WERI-Rb-1 (cell line): Measurements from ENCODE around the gene ICAM3.

Experiments
- DNase-seq: peaks from one replicate; pipeline ENCODE4 v3.0.0-alpha.2; 2020
- H3K27ac ChIP-seq: fragments of 250-450 bp; sonication (Bioruptor Pico); 2 replicates; pipeline ENCODE4 v1.5.1; 2020; ENCODE audit warnings: mild to moderate bottlenecking, moderate library complexity
- H3K27me3 ChIP-seq: fragments of 250-450 bp; sonication (Bioruptor Pico); 2 replicates; pipeline ENCODE4 v1.5.1; 2021; ENCODE audit warnings: mild to moderate bottlenecking, low read depth, moderate library complexity; ENCODE audit not compliant: insufficient read depth, severe bottlenecking
- H3K36me3 ChIP-seq: fragments of 250-450 bp; sonication (Bioruptor Pico); 2 replicates; pipeline ENCODE4 v1.5.1; 2020; ENCODE audit warnings: mild to moderate bottlenecking, moderate library complexity
- H3K4me3 ChIP-seq: 2 replicates; pipeline ENCODE4 v1.5.1; 2011; ENCODE audit warnings: low read depth, mild to moderate bottlenecking, control low read depth, low read length
- H3K9me3 ChIP-seq: fragments of 250-450 bp; sonication (Bioruptor Pico); 2 replicates; pipeline ENCODE4 v1.5.1; 2021; ENCODE audit warnings: mild to moderate bottlenecking, moderate library complexity; ENCODE audit not compliant: severe bottlenecking
- CTCF ChIP-seq: IDR thresholded peaks from 2 replicates; pipeline ENCODE4 v1.5.1; 2011; ENCODE audit warnings: low read depth, mild to moderate bottlenecking, control low read depth, inconsistent platforms, low read length

The ICAM3 gene

DNA sequence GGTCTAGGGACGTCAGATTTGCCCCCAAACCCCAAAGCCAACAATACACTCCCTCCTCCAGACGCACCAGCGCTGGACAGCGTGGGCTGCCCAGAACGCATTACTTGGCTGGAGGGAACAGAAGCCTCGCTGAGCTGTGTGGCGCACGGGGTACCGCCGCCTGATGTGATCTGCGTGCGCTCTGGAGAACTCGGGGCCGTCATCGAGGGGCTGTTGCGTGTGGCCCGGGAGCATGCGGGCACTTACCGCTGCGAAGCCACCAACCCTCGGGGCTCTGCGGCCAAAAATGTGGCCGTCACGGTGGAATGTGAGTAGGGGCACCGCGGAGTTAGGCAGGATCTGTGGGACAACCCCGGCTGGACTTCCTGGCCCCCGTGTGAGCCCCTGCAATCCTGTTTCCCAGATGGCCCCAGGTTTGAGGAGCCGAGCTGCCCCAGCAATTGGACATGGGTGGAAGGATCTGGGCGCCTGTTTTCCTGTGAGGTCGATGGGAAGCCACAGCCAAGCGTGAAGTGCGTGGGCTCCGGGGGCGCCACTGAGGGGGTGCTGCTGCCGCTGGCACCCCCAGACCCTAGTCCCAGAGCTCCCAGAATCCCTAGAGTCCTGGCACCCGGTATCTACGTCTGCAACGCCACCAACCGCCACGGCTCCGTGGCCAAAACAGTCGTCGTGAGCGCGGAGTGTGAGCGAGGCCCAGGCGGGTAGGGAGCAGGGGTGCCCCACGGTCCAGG lies 45.6 kb downstream of the ICAM3 start:
- H3K36me3 ChIP-seq: peaks cover 25% of the 10 kb centered on the region
- H3K9me3 ChIP-seq: no peaks in the 10 kb centered on the region
- DNase-seq: no peak
- peak overlapping the region; percentile 87 for H3K27ac ChIP-seq
- TF ChIP-seq CTCF: no peak
- peaks cover 9% of the 10 kb centered on the region for H3K27me3 ChIP-seq
- H3K4me3 ChIP-seq: peak overlapping the region; percentile 57

DNA sequence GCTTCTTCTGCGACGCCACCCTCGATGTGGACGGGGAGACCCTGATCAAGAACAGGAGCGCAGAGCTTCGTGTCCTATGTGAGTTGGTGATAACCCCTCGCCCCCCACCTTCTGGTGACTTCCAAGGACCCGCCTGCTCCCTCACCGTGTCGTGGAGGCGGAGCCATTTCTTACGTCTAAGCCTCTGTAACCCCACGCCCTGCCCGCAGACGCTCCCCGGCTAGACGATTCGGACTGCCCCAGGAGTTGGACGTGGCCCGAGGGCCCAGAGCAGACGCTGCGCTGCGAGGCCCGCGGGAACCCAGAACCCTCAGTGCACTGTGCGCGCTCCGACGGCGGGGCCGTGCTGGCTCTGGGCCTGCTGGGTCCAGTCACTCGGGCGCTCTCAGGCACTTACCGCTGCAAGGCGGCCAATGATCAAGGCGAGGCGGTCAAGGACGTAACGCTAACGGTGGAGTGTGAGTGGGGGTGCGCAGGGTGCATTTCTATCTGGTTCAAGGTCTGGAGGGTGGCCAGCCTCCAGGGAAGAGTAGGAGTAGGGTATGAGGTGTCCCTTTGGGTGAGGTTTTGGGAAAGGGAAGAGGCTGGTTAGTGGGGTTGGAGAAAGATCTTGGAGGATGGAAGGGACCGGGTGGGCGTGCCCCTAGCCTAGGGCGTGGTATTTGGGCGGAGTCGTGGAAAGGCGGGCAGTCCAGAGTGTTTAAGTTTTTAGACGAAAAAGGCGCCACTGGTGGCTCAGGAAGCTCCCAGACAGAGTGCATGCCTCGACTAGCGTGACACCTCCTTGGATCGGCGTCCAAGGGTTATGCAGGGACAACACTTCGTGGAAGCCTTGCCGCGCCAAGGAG lies 46.4 kb downstream of the ICAM3 start:
- H3K27ac ChIP-seq: peak overlapping the region; percentile 87
- peak; percentile 85 for DNase-seq
- no peaks in the 10 kb centered on the region for H3K9me3 ChIP-seq
- no peak for TF ChIP-seq CTCF
- H3K4me3 ChIP-seq: peak overlapping the region; percentile 57
- peaks cover 9% of the 10 kb centered on the region for H3K27me3 ChIP-seq
- peaks cover 25% of the 10 kb centered on the region for H3K36me3 ChIP-seq

DNA sequence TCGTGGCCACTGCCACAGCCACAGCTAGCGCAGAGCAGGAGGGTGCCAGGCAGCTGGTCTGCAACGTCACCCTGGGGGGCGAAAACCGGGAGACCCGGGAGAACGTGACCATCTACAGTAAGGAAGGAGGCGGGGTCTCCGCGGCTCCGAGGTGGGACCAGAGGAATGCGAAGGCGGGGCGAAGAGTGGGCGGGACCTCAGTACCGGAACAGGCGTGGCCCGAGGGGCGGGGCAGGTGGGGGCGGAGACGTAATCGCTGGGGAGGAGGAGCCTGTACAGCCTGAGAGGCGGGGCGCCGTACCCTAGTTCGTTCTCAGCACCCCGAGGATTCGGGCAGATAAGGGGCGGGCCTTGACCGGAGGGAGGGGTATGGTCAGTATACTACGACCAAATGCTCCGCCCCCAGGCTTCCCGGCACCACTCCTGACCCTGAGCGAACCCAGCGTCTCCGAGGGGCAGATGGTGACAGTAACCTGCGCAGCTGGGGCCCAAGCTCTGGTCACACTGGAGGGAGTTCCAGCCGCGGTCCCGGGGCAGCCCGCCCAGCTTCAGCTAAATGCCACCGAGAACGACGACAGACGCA lies 47.1 kb downstream of the ICAM3 start:
- Histone ChIP-seq H3K27ac (peak overlapping the region; percentile 87), H3K9me3 (no peaks in the 10 kb centered on the region), H3K27me3 (peaks cover 9% of the 10 kb centered on the region), H3K36me3 (peaks cover 25% of the 10 kb centered on the region), H3K4me3 (peak overlapping the region; percentile 63)
- no peak for TF ChIP-seq CTCF
- peak; percentile 99 for DNase-seq

GRCh38 chr19:10291554-10292205 lies 47.7 kb downstream of the ICAM3 start:
- peaks cover 9% of the 10 kb centered on the region for H3K27me3 ChIP-seq

More at GRCh38 chr19:10291554-10292205, 47.7 kb downstream of the ICAM3 start:
- TF ChIP-seq CTCF: no peak
- DNase-seq: no peak
- Histone ChIP-seq H3K9me3 (no peaks in the 10 kb centered on the region), H3K27ac (no peak overlapping the region), H3K4me3 (peak overlapping the region; percentile 63), H3K36me3 (peaks cover 25% of the 10 kb centered on the region)
